K562 treated with DMSO at 1 percent for 48 hours (cell line): ENCODE results near the gene RAB40AL. TPM values are rescaled to one million over a fixed set of nuclear protein-coding genes. Genes with fewer than 3 reads are reported as not detected.

Source experiments
- total RNA-seq: library from RNA; unstranded; fragments of 300-600 nt; gene quantifications from 2 replicates; pipeline ENCODE4 v1.2.3, GENCODE V29; 2022; ENCODE audit warnings: low replicate concordance; ENCODE audit errors: extremely low read depth

Gene RAB40AL, protein sequence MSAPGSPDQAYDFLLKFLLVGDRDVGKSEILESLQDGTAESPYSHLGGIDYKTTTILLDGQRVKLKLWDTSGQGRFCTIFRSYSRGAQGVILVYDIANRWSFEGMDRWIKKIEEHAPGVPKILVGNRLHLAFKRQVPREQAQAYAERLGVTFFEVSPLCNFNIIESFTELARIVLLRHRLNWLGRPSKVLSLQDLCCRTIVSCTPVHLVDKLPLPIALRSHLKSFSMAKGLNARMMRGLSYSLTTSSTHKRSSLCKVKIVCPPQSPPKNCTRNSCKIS
- total RNA-seq: not detected in 2 replicates

DNA sequence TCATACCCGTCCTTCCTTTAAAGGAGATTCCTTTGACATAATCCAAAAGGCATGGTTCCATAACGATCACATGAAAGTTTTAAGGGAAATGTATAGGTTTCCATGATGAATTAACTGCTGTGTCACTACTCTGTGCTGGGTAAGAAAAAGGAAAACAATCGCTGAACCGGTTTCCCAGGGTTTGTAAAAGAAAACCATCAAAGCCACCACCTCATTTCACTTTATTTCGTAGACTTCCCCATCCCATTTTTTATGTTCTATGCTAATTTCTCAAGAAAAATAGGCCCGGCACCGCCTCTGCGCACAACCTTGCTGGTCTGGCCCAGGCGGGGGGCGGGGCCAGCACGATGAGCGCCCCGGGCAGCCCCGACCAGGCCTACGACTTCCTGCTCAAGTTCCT, at the start of gene RAB40AL:
TSS of gene RAB40AL (plus strand) at position 301 of the 400 bp plus-strand sequence. CDS start at position 348, 47 bp downstream.

Other genes with a start within 250 kb of the RAB40AL start
- not detected in 2 replicates for gene GPRASP2, start 224.8 kb upstream of the RAB40AL start, total RNA-seq
- not detected in 2 replicates for gene GPRASP3, start 216.5 kb upstream of the RAB40AL start, total RNA-seq
- gene BEX1, start 126.9 kb downstream of the RAB40AL start, total RNA-seq: not detected in 2 replicates
- not detected in 2 replicates for gene NXF3, start 155.9 kb downstream of the RAB40AL start, total RNA-seq